ENCODE results near the gene AXL. TPM values are rescaled to one million over a fixed set of nuclear protein-coding genes. Genes with fewer than 3 reads are reported as not detected.

The AXL gene
- total and polyA plus RNA-seq, 2 of the 13 experiments (the other 11 are each of a cell fraction or from before 2014, with no cell fraction given), result 0.71 to 5.9 TPM

- TF ChIP-seq, protein P1, sequence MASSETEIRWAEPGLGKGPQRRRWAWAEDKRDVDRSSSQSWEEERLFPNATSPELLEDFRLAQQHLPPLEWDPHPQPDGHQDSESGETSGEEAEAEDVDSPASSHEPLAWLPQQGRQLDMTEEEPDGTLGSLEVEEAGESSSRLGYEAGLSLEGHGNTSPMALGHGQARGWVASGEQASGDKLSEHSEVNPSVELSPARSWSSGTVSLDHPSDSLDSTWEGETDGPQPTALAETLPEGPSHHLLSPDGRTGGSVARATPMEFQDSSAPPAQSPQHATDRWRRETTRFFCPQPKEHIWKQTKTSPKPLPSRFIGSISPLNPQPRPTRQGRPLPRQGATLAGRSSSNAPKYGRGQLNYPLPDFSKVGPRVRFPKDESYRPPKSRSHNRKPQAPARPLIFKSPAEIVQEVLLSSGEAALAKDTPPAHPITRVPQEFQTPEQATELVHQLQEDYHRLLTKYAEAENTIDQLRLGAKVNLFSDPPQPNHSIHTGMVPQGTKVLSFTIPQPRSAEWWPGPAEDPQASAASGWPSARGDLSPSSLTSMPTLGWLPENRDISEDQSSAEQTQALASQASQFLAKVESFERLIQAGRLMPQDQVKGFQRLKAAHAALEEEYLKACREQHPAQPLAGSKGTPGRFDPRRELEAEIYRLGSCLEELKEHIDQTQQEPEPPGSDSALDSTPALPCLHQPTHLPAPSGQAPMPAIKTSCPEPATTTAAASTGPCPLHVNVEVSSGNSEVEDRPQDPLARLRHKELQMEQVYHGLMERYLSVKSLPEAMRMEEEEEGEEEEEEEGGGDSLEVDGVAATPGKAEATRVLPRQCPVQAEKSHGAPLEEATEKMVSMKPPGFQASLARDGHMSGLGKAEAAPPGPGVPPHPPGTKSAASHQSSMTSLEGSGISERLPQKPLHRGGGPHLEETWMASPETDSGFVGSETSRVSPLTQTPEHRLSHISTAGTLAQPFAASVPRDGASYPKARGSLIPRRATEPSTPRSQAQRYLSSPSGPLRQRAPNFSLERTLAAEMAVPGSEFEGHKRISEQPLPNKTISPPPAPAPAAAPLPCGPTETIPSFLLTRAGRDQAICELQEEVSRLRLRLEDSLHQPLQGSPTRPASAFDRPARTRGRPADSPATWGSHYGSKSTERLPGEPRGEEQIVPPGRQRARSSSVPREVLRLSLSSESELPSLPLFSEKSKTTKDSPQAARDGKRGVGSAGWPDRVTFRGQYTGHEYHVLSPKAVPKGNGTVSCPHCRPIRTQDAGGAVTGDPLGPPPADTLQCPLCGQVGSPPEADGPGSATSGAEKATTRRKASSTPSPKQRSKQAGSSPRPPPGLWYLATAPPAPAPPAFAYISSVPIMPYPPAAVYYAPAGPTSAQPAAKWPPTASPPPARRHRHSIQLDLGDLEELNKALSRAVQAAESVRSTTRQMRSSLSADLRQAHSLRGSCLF (CRISPR knock-in tag; IDR thresholded peaks at IDR 0.05; ENCODE audit: borderline replicate concordance), result no peak
- no peak for TF ChIP-seq KDM6A (CRISPR knock-in tag; IDR thresholded peaks at IDR 0.05; ENCODE audit: low read depth)
- peak; percentile 96 for TF ChIP-seq GABPB1 (CRISPR knock-in tag; IDR thresholded peaks at IDR 0.05)
- TF ChIP-seq ZNF563 (CRISPR knock-in tag; IDR thresholded peaks at IDR 0.05), result peak; percentile 47; the same call in 1 of the 2 replicates
- no peak for TF ChIP-seq ZNF75D (CRISPR knock-in tag; IDR thresholded peaks at IDR 0.05; ENCODE audit: borderline replicate concordance)
- TF ChIP-seq TBP (CRISPR knock-in tag; IDR thresholded peaks at IDR 0.05), result no peak
- no peak; the same call in 1 of the 2 replicates for TF ChIP-seq HNF4A (CRISPR knock-in tag; IDR thresholded peaks at IDR 0.05)
- TF ChIP-seq ARID4A (CRISPR knock-in tag; IDR thresholded peaks at IDR 0.05; ENCODE audit: borderline replicate concordance), result peak; percentile 88
- TF ChIP-seq SP4 (CRISPR knock-in tag; IDR thresholded peaks at IDR 0.05), result peak; percentile 75
- TF ChIP-seq, protein P2, sequence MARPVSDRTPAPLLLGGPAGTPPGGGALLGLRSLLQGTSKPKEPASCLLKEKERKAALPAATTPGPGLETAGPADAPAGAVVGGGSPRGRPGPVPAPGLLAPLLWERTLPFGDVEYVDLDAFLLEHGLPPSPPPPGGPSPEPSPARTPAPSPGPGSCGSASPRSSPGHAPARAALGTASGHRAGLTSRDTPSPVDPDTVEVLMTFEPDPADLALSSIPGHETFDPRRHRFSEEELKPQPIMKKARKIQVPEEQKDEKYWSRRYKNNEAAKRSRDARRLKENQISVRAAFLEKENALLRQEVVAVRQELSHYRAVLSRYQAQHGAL (CRISPR knock-in tag; IDR thresholded peaks at IDR 0.05; ENCODE audit: not compliant biosample characterization), result no peak
- no peak for TF ChIP-seq MAFG (CRISPR knock-in tag; IDR thresholded peaks at IDR 0.05)
- no peak for TF ChIP-seq CHD4 (IDR thresholded peaks at IDR 0.05; ENCODE audit: borderline replicate concordance, low read length)
- no peak; the same call in 1 of the 2 replicates for TF ChIP-seq STAT5B (CRISPR knock-in tag; IDR thresholded peaks at IDR 0.05)
- no peak for TF ChIP-seq GRHL1 (CRISPR knock-in tag; conservative IDR thresholded peaks at IDR 0.05)
- TF ChIP-seq ERF (CRISPR knock-in tag; IDR thresholded peaks at IDR 0.05), result 0 out of 2 replicates have a peak, but pooled peaks have one; percentile 51
- 0 out of 2 replicates have a peak, but pooled peaks have one; percentile 8 for TF ChIP-seq CEBPG (CRISPR knock-in tag; IDR thresholded peaks at IDR 0.05)
- no peak for TF ChIP-seq MBD4 (IDR thresholded peaks at IDR 0.05; ENCODE audit: borderline replicate concordance, low read length)
- TF ChIP-seq POLR2AphosphoS5 (IDR thresholded peaks at IDR 0.05; ENCODE audit: low read depth, low read length), result peak; percentile 86
Measured at GRCh38 chr19:41310033-41310831, 91.2 kb downstream of the AXL start, which contains the start of gene CCDC97 (continued).

Measured in HepG2 (cell line).